T-helper 17 cell (primary cell): ENCODE results near the gene GSTM1. TPM values are rescaled to one million over a fixed set of nuclear protein-coding genes. Genes with fewer than 3 reads are reported as not detected.
A peak's percentile ranks its signal among the peaks of the same experiment; 100 is the strongest.
"Not testable (repeated sequence)": the region's sequence is repeated elsewhere in the genome, so short reads cannot be mapped to it uniquely, and the experiment has no call there.

Source experiments
- ATAC-seq: fragments of 150-1000 bp; cut with Tn5 transposase; 2 replicates; pipeline ENCODE4 v1.10.0; 2021; ENCODE audit warnings: mild to moderate bottlenecking, moderate library complexity
- DNase-seq, 3 donors: peaks; one replicate each; pipeline versions ENCODE4 v3.0.0 to v3.0.0-alpha.2; 2020 to 2021
- H3K9me3 ChIP-seq: one replicate; pipeline ENCODE4 v1.7.0; 2013; ENCODE audit warnings: low read length, mild to moderate bottlenecking; ENCODE audit not compliant: control insufficient read depth, poor library complexity, severe bottlenecking
- H3K27ac Mint-ChIP-seq: one replicate; pipeline ENCODE4 v1.8.0; 2022; ENCODE audit warnings: mild to moderate bottlenecking, moderate library complexity, mixed read lengths
- H3K27me3 Mint-ChIP-seq: one replicate; pipeline ENCODE4 v1.8.0; 2022; ENCODE audit warnings: mixed read lengths
- H3K36me3 Mint-ChIP-seq: one replicate; pipeline ENCODE4 v1.8.0; 2022; ENCODE audit warnings: low read depth, mixed read lengths
- H3K4me1 Mint-ChIP-seq: one replicate; pipeline ENCODE4 v1.8.0; 2022; ENCODE audit warnings: mild to moderate bottlenecking, mixed read lengths
- H3K4me3 Mint-ChIP-seq: one replicate; pipeline ENCODE4 v1.8.0; 2022; ENCODE audit warnings: mild to moderate bottlenecking, moderate library complexity, mixed read lengths
- total RNA-seq, 4 donors: library from RNA in 2 of 4; stranded (reverse) in 2 of 4; gene quantifications; one replicate each; pipeline ENCODE4 v1.2.3 and lab custom pipeline; 2022 to 2026

The GSTM1 gene
- total RNA-seq, 2 donors from 2014 or later, result 34.5 TPM; not detected in 1

GRCh38 chr1:109668123-109668775 is 19.4 kb upstream of the GSTM1 start:
- H3K9me3 ChIP-seq, result no peaks in the 10 kb centered on the region
- no peaks in the 10 kb centered on the region for H3K27me3 Mint-ChIP-seq
- ATAC-seq, result no peak
- no peaks in the 10 kb centered on the region for H3K36me3 Mint-ChIP-seq
- H3K27ac Mint-ChIP-seq, result no peak overlapping the region
- peaks cover 13% of the 10 kb centered on the region for H3K4me1 Mint-ChIP-seq
- peak overlapping the region; percentile 81 for H3K4me3 Mint-ChIP-seq
- DNase-seq, result no peak

DNA sequence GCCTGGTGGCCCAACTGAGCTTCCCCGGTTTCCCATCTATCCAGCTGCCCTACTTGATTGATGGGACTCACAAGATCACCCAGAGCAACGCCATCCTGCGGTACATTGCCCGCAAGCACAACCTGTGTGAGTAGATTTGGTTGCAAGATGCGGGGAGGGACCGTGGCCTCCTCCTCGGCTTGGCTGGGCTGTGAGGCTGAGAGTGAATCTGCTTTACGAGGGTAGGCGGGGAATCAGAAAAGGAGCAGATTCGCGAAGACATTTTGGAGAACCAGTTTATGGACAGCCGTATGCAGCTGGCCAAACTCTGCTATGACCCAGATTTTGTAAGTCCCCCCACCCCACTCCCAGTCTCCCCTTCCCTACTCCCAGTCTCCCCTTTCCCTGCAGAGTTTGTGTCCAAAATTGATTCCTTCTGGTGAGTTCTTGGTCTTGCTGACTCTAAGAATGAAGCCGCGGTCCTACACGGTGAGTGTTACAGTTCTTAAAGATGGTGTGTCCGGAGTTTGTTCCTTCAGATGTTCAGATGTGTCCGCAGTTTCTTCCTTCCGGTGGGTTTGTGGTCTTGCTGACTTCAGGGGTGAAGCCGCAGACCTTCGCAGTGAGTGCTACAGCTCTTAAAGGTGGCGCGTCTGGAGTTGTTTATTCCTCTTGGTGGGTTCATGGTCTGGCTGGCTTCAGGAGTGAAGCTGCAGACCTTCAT is 18.2 kb upstream of the GSTM1 start:
- Mint-ChIP-seq H3K27me3 (no peaks in the 10 kb centered on the region), H3K4me1 (peaks cover 13% of the 10 kb centered on the region), H3K27ac (peak overlapping the region; percentile 45), H3K36me3 (no peaks in the 10 kb centered on the region), H3K4me3 (peak overlapping the region; percentile 67)
- no peaks in the 10 kb centered on the region for H3K9me3 ChIP-seq
- DNase-seq, result no peak
- no peak for ATAC-seq

DNA sequence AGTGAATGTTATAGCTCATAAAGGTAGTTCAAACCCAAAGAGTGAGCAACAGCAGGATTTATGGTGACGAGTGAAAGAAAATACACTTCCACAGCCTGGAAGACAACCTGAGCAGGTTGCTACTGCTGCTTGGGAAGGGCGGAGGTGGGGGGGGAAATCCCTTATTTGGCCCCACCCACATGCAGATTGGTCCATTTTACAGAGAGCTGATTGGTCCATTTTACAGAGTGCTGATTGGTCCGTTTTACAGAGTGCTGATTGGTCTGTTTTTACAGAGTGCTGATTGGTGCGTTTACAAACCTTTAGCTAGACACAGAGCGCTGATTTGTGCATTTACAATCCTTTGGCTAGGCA is 17.7 kb upstream of the GSTM1 start:
- Mint-ChIP-seq H3K4me1 (peaks cover 13% of the 10 kb centered on the region), H3K27ac (peak overlapping the region; percentile 45), H3K4me3 (peak overlapping the region; percentile 67)
- not testable (repeated sequence) for ATAC-seq, H3K36me3 Mint-ChIP-seq, H3K27me3 Mint-ChIP-seq, DNase-seq, H3K9me3 ChIP-seq

- Mint-ChIP-seq H3K27ac (no peak overlapping the region), H3K4me1 (peaks cover 13% of the 10 kb centered on the region), H3K27me3 (no peaks in the 10 kb centered on the region), H3K4me3 (no peak overlapping the region), H3K36me3 (no peaks in the 10 kb centered on the region)
- no peak for ATAC-seq
- no peak for DNase-seq
- no peaks in the 10 kb centered on the region for H3K9me3 ChIP-seq
Measured at GRCh38 chr1:109671067-109671466, 16.6 kb upstream of the GSTM1 start.

DNA sequence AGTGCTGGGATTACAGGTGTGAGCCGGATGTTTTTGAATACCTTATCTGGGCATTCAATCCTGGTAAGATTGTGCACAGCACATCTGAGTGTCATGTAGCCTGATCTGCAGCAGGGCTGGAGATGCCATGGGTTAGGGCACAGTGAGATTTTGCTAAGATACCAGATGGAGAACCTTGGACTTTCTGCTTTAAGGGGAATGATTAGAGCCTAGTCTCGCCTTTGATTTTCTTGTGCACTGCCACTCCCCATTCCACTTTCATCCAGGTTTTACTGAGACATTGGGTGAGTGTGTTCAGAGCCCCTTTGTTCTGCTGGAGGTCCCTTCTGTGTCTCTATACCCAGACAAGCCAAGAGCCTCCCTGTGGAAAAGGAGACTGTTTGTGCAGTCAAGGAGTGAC is 13.8 kb upstream of the GSTM1 start:
- not testable (repeated sequence) for ATAC-seq, H3K4me3 Mint-ChIP-seq, H3K4me1 Mint-ChIP-seq, H3K27me3 Mint-ChIP-seq, H3K9me3 ChIP-seq, H3K27ac Mint-ChIP-seq, DNase-seq, H3K36me3 Mint-ChIP-seq

- not testable (repeated sequence) for H3K4me3 Mint-ChIP-seq, DNase-seq, H3K36me3 Mint-ChIP-seq, H3K27ac Mint-ChIP-seq, H3K27me3 Mint-ChIP-seq, ATAC-seq, H3K9me3 ChIP-seq, H3K4me1 Mint-ChIP-seq
Measured at GRCh38 chr1:109676683-109677381, 10.8 kb upstream of the GSTM1 start.

DNA sequence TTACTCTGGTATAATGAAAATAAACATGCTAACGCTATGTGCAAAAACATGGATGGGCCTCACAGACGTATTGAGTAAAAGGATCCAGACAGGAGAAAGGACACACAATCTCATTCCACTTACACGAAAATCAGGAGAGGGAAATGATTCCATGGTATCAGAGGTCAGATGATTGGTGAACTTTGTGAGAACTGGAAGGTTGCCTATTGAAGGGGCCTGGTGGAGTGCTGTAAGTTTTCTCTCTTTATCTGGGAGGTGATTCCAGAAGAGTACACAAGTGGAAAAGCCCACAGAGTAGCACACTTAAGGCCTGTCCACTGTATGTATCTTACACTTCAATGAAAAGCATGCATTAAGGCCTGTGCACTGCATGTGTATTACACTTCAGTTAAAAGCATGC is 10.2 kb upstream of the GSTM1 start:
- no peaks in the 10 kb centered on the region for H3K4me1 Mint-ChIP-seq
- no peak overlapping the region for H3K4me3 Mint-ChIP-seq
- no peak for ATAC-seq
- no peaks in the 10 kb centered on the region for H3K9me3 ChIP-seq
- H3K27me3 Mint-ChIP-seq, result no peaks in the 10 kb centered on the region
- DNase-seq, result no peak
- H3K36me3 Mint-ChIP-seq, result no peaks in the 10 kb centered on the region
- H3K27ac Mint-ChIP-seq, result no peak overlapping the region

DNA sequence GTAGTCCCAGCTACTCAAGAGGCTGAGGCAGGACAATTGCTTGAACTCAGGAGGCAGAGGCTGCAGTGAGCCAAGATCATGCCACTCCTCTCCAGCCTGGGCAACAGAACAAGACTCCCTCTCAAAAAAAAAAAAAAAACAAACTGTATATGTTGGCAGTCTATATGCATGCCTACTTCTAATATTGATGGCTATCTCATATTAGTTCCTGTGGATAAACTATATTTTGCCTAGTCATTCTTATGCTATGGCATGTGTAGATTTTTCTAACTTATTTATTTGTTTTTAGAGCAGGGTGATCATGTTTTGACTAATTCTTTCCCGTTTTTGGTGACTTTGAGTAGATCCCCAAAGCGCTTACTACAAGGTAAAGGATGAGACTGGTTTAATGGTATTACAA is 9.0 kb upstream of the GSTM1 start:
- not testable (repeated sequence) for H3K9me3 ChIP-seq, H3K27ac Mint-ChIP-seq, ATAC-seq, H3K4me3 Mint-ChIP-seq, H3K4me1 Mint-ChIP-seq, H3K27me3 Mint-ChIP-seq, H3K36me3 Mint-ChIP-seq, DNase-seq

DNA sequence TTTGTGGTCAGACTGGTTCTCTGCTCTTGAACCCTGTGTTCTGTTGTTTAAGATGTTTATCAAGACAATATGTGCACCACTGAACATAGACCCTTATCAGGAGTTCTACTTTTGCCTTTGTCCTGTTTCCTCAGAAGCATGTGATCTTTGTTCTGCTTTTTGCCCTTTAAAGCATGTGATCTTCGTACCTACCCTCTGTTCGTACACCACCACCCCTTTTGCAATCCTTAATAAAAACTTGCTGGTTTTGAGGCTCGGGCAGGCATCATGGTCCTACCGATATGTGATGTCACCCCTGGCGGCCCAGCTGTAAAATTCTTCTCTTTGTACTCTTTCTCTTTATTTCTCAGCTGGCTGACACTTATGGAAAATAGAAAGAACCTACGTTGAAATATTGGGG is 2.8 kb upstream of the GSTM1 start:
- not testable (repeated sequence) for H3K4me1 Mint-ChIP-seq, H3K27ac Mint-ChIP-seq, H3K9me3 ChIP-seq, H3K27me3 Mint-ChIP-seq, H3K4me3 Mint-ChIP-seq, H3K36me3 Mint-ChIP-seq, DNase-seq, ATAC-seq

- H3K4me1 Mint-ChIP-seq, H3K4me3 Mint-ChIP-seq, H3K27me3 Mint-ChIP-seq, H3K27ac Mint-ChIP-seq, H3K9me3 ChIP-seq, ATAC-seq, DNase-seq, H3K36me3 Mint-ChIP-seq: not testable (repeated sequence)
Measured at GRCh38 chr1:109685399-109685798, 2.2 kb upstream of the GSTM1 start.

- H3K9me3 ChIP-seq, H3K4me1 Mint-ChIP-seq, DNase-seq, H3K27me3 Mint-ChIP-seq, H3K27ac Mint-ChIP-seq, H3K36me3 Mint-ChIP-seq, H3K4me3 Mint-ChIP-seq, ATAC-seq: not testable (repeated sequence)
Measured at GRCh38 chr1:109685890-109686289, 1.7 kb upstream of the GSTM1 start.

GRCh38 chr1:109687109-109687508 is 508 bp upstream of the GSTM1 start:
- H3K9me3 ChIP-seq, ATAC-seq, H3K4me3 Mint-ChIP-seq, H3K36me3 Mint-ChIP-seq, DNase-seq, H3K4me1 Mint-ChIP-seq, H3K27ac Mint-ChIP-seq, H3K27me3 Mint-ChIP-seq: not testable (repeated sequence)

GRCh38 chr1:109689844-109690405 is 2.3 kb downstream of the GSTM1 start:
- Mint-ChIP-seq H3K4me3 (no peak overlapping the region), H3K36me3 (no peaks in the 10 kb centered on the region), H3K4me1 (no peaks in the 10 kb centered on the region), H3K27ac (no peak overlapping the region), H3K27me3 (no peaks in the 10 kb centered on the region)
- no peak for DNase-seq
- H3K9me3 ChIP-seq, result no peaks in the 10 kb centered on the region
- ATAC-seq, result no peak
